ENCODE measurements around the gene ZDHHC5.

Gene ZDHHC5

DNA sequence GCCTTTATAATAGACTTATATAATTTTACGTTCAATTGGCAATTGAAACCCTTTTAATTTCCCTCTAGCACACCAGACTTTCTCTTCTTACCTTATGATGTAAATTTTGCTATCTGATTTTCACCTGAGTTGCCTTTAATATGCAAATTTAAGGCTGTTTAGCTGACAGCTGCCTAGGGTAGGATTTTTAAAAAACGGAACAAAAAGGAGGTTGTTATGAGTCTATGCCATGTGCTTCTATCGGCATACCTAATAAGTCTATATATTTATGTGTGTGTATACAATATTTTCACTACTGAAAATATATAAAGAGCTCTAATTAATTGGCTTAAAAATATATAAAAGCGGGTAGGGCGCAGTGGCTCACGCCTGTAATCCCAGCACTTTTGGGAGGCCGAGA is 61.6 kb downstream of the ZDHHC5 start:
- DNase-seq (ENCODE audit: low read depth in 3 of 3) = no peak

DNA sequence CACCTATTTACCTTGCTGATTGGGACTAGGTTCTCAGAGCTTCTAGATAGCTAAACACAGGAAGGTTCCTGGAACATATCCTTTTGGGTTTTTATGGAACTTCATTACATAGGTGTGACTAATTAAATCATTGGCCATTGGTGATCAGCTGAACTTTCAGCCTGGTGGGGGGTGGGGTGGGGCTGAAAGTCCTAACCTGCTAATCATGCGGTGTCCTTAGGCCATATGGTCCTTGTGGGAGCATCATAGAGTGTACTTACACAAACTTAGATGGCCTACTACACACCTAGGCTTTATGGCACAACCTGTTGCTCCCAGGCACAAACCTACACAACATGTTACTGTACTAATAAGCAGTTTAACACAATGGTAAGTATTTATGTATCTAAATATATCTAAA is 64.7 kb downstream of the ZDHHC5 start:
- DNase-seq (ENCODE audit: low read depth in 3 of 3) = no peak

DNA sequence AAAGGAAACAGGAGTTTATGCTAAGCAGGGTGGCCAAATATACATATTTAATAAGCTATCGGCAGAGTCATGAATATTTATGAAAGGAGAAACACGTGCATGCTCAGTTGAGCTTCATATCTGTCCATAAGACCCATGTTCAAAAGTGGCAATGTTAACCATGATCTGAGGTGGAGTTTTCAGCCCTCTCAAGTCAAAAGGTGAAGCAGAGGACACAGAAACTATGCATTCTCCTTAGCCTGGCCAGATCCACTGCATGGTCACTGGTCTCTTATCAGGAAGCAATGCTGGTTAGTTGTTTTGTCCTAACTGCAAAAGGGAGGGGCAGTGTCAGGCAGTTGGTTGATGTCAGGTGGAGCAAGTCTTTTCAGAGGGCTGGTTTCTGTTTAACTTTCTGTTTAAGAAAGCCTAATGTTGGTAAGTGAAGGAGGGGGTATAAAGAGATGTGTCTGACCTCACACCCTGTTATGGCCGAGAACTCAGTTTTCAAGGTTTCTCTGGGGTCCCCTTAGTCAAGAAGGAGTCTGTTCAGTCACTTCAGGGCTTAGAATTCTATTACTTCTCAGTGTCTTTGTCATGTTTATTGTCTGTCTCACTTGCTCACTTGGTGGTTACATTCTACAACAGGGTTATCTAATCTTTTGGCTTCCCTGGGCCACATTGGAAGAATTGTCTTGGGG is 67.8 kb downstream of the ZDHHC5 start:
- no peak for DNase-seq (ENCODE audit: low read depth in 3 of 3)

DNA sequence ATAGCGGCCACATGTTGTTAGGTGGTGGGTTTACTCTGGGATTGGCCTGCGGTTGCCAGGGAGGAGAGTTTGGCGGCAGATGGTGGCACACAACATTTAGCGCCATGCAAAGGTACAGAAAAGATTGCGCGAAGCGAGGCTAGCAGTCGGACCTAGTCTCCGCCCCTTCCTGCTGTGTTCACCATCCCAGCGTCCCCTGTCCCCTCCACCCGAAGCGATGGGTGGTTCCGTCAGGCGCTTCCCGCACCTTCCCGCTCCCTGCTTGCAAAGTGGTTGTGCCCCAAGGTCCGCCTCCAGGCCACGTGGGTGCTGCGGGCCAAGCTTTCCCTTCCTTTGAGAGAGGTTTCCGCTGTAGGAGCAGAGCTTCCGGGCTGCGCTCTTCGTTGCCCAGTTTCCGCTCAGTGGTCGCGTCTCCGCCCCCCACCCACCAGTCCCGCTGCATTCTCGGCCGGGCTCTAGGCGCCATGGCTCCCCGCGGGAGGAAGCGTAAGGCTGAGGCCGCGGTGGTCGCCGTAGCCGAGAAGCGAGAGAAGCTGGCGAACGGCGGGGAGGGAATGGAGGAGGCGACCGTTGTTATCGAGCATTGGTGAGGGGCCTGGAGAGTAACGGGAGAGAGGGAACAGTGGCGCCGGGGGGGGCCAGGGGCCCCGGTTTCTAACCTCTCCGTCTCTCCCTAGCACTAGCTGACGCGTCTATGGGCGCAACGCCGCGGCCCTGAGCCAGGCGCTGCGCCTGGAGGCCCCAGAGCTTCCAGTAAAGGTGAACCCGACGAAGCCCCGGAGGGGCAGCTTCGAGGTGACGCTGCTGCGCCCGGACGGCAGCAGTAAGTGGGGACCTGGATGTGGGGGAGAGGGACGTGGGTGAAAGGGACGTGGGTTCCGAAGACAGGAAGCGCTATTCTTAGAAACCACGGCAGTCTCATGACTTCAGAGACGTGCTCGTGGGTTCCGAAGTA is 73.5 kb downstream of the ZDHHC5 start, which contains the start of gene SELENOH:
SELENOH (plus strand) TSS at position 360 of the 955 bp plus-strand sequence; CDS start at position 465, 105 bp downstream.
- DNase-seq (ENCODE audit: low read depth in 3 of 3) = peak; percentile 88 to 97 (median 91)

DNA sequence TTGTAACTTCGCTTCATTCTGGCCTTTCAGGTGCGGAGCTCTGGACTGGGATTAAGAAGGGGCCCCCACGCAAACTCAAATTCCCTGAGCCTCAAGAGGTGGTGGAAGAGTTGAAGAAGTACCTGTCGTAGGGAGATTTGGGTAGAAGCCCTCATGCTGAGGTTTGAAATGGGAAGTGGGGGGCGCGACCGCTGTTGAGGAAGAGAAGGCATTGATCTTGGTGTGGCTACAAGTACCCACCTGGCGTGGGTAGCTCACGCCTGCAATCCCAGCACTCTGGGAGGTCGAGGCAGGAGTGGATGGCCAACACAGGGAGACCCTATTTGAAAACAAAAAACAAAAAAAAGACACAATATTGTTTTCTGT is 74.2 kb downstream of the ZDHHC5 start:
- DNase-seq (ENCODE audit: low read depth in 3 of 3) = no peak

DNA sequence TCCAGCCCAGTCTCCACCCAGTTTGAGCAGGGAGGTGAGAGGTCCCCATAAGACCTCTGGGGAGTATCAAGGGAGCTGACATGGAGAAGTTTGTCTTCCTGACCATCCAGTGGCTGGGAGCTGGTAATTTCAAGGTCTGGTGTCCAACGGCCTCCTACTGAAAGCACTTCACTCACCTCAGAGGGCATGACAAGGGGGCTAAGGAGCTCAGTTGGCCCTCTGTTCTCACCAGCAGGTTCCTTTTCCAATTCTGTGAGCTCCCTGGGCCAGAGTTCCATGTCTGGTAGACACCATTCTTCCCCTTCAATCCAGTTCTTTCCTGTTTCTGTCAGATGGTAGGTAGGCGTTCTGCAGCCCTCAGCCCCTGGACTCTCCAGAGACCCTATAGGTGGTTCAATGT is 76.4 kb downstream of the ZDHHC5 start:
- DNase-seq (ENCODE audit: low read depth in 3 of 3) = no peak

DNA sequence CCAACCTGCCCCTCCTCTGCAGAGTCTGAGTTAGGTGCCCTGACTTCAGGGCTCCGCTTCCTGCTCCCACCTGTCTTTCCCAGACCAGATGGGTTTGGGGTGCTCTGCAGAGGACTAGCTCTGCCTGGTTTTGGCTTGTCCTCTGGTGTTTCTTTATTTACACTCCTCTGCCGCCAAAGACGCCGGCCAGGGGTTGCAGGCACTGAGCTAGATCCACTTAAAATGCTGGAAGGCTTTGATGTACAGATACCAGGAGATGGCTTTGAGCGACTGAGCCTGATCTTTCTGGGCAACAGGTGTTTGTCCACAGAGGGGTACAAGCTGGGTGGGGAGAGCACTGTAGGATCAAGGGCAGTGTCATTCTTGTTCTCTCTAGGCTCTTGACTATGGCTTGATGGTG is 77.3 kb downstream of the ZDHHC5 start:
- DNase-seq (ENCODE audit: low read depth in 3 of 3) = no peak

DNA sequence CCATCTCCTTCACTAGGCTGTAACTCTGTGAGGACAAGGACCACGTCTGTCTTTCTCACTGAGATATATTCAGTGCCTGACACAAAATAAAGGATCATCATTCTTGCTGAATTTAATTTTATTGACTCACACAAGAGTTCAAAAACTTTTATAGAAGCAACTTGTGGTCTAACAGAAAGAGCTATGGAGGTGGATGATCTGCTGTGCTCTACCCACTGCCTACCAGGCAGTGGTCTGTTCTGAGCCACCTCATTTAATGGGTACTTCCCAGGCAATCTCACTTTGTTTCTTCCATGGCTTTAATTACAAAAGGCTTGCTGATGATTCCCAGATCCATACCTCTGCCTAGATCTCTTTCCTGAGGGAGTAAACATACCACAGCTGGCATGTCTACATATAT is 79.0 kb downstream of the ZDHHC5 start:
- no peak for DNase-seq (ENCODE audit: low read depth in 3 of 3)
